ENCODE results near the gene GJD3. TPM values are rescaled to one million over a fixed set of nuclear protein-coding genes. Genes with fewer than 3 reads are reported as not detected.
A peak's percentile ranks its signal among the peaks of the same experiment; 100 is the strongest.

The GJD3 gene
- total RNA-seq, 2 experiments from 2014 or later: not detected

- no peaks in the 10 kb centered on the region for H3K9me3 Mint-ChIP-seq
- no peak for ATAC-seq (ENCODE audit: poor library complexity)
- H3K4me3 ChIP-seq (ENCODE audit: low read length): no peak overlapping the region
- H3K4me1 ChIP-seq (ENCODE audit: insufficient read depth, low read length): peaks cover 21% of the 10 kb centered on the region
- POLR2A ChIA-PET: interaction anchor here (1.0 to 3.6 kb wide), 10 partner anchors 9 to 179 kb away, joined by 3 to 25 read pairs (median 7); no protein-coding TSS in a partner anchor
- H3K9me3 ChIP-seq (ENCODE audit: control insufficient read depth in 1 of 2, insufficient read depth in 1 of 2, low read length in 2 of 2): no peaks in the 10 kb centered on the region
- no peak for TF ChIP-seq CTCF (IDR thresholded peaks at IDR 0.05)
- peak overlapping the region; percentile 36 for H3K27ac Mint-ChIP-seq
- CTCF ChIA-PET: interaction anchor here (0.6 to 6.3 kb wide), 25 partner anchors 8 to 230 kb away, joined by 3 to 62 read pairs (median 3); partner anchors contain the start of genes CDC6, RARA and TOP2A
- H3K36me3 Mint-ChIP-seq (ENCODE audit: low read depth): peaks cover 65% of the 10 kb centered on the region
- H3K36me3 ChIP-seq (ENCODE audit: insufficient read depth, low read length): peaks cover 64% of the 10 kb centered on the region
- peak in 2 of 14 experiments; percentile 25 to 49 for DNase-seq
- peaks cover 25% of the 10 kb centered on the region for H3K4me1 Mint-ChIP-seq (ENCODE audit: low read depth)
- H3K27me3 Mint-ChIP-seq: no peaks in the 10 kb centered on the region
- H3K27ac ChIP-seq (ENCODE audit: low read depth in 1 of 2, low read length in 2 of 2): no peak overlapping the region
- intact Hi-C loops (cut with DNase I, micrococcal nuclease): loop anchor here (1.0 to 5.0 kb wide), 7 partner anchors 51 to 1308 kb away; no protein-coding TSS in a partner anchor
- no peaks in the 10 kb centered on the region for H3K27me3 ChIP-seq (ENCODE audit: control insufficient read depth in 1 of 2, insufficient read depth in 2 of 2, low read length in 2 of 2)
- H3K4me3 Mint-ChIP-seq: peak overlapping the region; percentile 11
Observed at GRCh38 chr17:40354221-40355122, 10.1 kb downstream of the GJD3 start.

DNA sequence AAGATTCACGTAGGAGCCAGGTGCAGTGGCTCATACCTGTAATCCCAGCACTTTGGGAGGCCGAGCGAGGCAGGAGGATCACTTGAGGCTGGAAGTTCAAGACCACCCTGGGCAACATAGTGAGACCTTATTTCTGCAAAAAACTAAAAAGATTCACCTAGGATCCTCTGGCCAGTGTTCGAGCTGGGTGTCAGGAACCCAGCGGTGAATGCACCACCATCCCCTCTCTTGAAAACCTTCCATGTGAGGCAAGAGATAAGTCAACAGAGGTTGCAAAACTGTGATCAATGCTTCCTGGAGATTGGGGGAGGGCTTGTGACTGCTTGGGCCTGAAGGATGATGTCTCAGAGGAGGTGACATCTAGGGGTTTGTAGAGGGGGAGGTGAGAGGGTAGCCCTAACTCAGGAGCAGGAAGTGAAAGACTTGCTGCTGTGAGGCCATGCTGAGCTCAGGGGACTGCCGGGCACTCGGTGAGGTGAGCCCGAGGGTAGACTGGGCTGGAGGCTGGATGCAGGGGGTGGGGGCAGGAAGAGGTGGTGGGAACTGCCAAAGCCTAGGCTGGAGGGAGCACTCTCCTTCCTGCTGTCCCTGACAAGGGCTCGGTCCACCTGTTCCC, 11.7 kb downstream of the GJD3 start:
- no peak for ATAC-seq (ENCODE audit: poor library complexity)
- no peak for TF ChIP-seq CTCF (IDR thresholded peaks at IDR 0.05)
- Mint-ChIP-seq H3K36me3 (ENCODE audit: low read depth) (peaks cover 78% of the 10 kb centered on the region), H3K27me3 (no peaks in the 10 kb centered on the region), H3K27ac (peak overlapping the region; percentile 57), H3K4me1 (ENCODE audit: low read depth) (peaks cover 29% of the 10 kb centered on the region), H3K4me3 (no peak overlapping the region), H3K9me3 (no peaks in the 10 kb centered on the region)
- H3K4me3 ChIP-seq (ENCODE audit: low read length): no peak overlapping the region
- H3K4me1 ChIP-seq (ENCODE audit: insufficient read depth, low read length): peaks cover 28% of the 10 kb centered on the region
- no peaks in the 10 kb centered on the region for H3K9me3 ChIP-seq (ENCODE audit: control insufficient read depth in 1 of 2, insufficient read depth in 1 of 2, low read length in 2 of 2)
- H3K27me3 ChIP-seq (ENCODE audit: control insufficient read depth in 1 of 2, insufficient read depth in 2 of 2, low read length in 2 of 2): no peaks in the 10 kb centered on the region
- CTCF ChIA-PET: interaction anchor here (1.4 to 6.1 kb wide), 2 partner anchors 38 to 50 kb away, joined by 4 to 62 read pairs; no protein-coding TSS in a partner anchor
- H3K27ac ChIP-seq (ENCODE audit: low read depth in 1 of 2, low read length in 2 of 2): no peak overlapping the region
- peak in 1 of 14 experiments; percentile 57 for DNase-seq
- peaks cover 79% of the 10 kb centered on the region for H3K36me3 ChIP-seq (ENCODE audit: insufficient read depth, low read length)
- intact Hi-C loops (cut with DNase I, micrococcal nuclease): no loop called here
- POLR2A ChIA-PET: interaction anchor here (1.5 to 3.6 kb wide), 3 partner anchors 14 to 49 kb away, joined by 3 to 19 read pairs (median 4); no protein-coding TSS in a partner anchor

GRCh38 chr17:40352237-40352778, 12.2 kb downstream of the GJD3 start:
- H3K36me3 Mint-ChIP-seq (ENCODE audit: low read depth): peaks cover 78% of the 10 kb centered on the region
- intact Hi-C loops (cut with DNase I, micrococcal nuclease): no loop called here
- Histone ChIP-seq H3K4me1 (ENCODE audit: insufficient read depth, low read length) (peaks cover 33% of the 10 kb centered on the region), H3K4me3 (ENCODE audit: low read length) (no peak overlapping the region), H3K9me3 (ENCODE audit: control insufficient read depth in 1 of 2, insufficient read depth in 1 of 2, low read length in 2 of 2) (no peaks in the 10 kb centered on the region), H3K36me3 (ENCODE audit: insufficient read depth, low read length) (peaks cover 79% of the 10 kb centered on the region), H3K27ac (ENCODE audit: low read depth in 1 of 2, low read length in 2 of 2) (no peak overlapping the region), H3K27me3 (ENCODE audit: control insufficient read depth in 1 of 2, insufficient read depth in 2 of 2, low read length in 2 of 2) (no peaks in the 10 kb centered on the region)
- peaks cover 35% of the 10 kb centered on the region for H3K4me1 Mint-ChIP-seq (ENCODE audit: low read depth)
- no peak overlapping the region for H3K4me3 Mint-ChIP-seq
- ChIA-PET POLR2A (interaction anchor here (1.1 to 3.6 kb wide), 5 partner anchors 13 to 48 kb away, joined by 3 to 19 read pairs (median 4); no protein-coding TSS in a partner anchor), CTCF (interaction anchor here (1.4 to 6.1 kb wide), 2 partner anchors 38 to 49 kb away, joined by 4 to 62 read pairs; no protein-coding TSS in a partner anchor)
- no peak for TF ChIP-seq CTCF (IDR thresholded peaks at IDR 0.05)
- DNase-seq (peak in 1 of 14 experiments; percentile 25), ATAC-seq (ENCODE audit: poor library complexity) (no peak)
- H3K27me3 Mint-ChIP-seq: no peaks in the 10 kb centered on the region
- H3K27ac Mint-ChIP-seq: peak overlapping the region; percentile 57
- no peaks in the 10 kb centered on the region for H3K9me3 Mint-ChIP-seq

Measured in CD4-positive, alpha-beta T cell (primary cell).